IMR-90 (cell line): ENCODE data around the gene MALSU1. TPM values are rescaled to one million over a fixed set of nuclear protein-coding genes. Genes with fewer than 3 reads are reported as not detected.
A peak's percentile ranks its signal among the peaks of the same experiment; 100 is the strongest.

Source experiments
- ATAC-seq: fragments of 200-7000 bp; cut with Tn5 transposase; 2 replicates; pipeline ENCODE4 v1.9.1; 2020; ENCODE audit warnings: low read depth, mild to moderate bottlenecking, moderate library complexity
- BruUV-seq: library from RNA; stranded (reverse); fragments of 400-500 nt; replicated peaks from 2 replicates; lab custom pipeline; 2021; lab: Mats Ljungman, UMichigan
- CTCF ChIA-PET: fragments of 300-600 bp; formaldehyde crosslinking; extraction: SDS; loops from one replicate; lab custom pipeline; 2021; ENCODE audit warnings: antibody characterized with exemption; lab: Yijun Ruan, JAX
- POLR2A ChIA-PET: fragments of 300-600 bp; sonication (Branson Sonifier 250); formaldehyde crosslinking; loops from one replicate; lab custom pipeline; 2022; ENCODE audit warnings: antibody characterized with exemption; ENCODE audit not compliant: unreplicated experiment; lab: Charles Lee
- DNase-seq: peaks from one replicate; pipeline ENCODE4 v3.0.0; 2013
- H2AFZ ChIP-seq: replicated peaks from 2 replicates; pipeline ENCODE3; 2013; ENCODE audit warnings: low read length, mild to moderate bottlenecking; ENCODE audit not compliant: poor library complexity
- H2AK5ac ChIP-seq: 2 replicates; pipeline ENCODE4 v1.6.1; 2013; ENCODE audit warnings: low read depth, low read length, inconsistent platforms
- H2AK9ac ChIP-seq: replicated peaks from 2 replicates; pipeline ENCODE3; 2013; ENCODE audit warnings: mild to moderate bottlenecking, low read depth, low read length, moderate library complexity; ENCODE audit not compliant: poor library complexity
- H2BK120ac ChIP-seq: 2 replicates; pipeline ENCODE4 v1.6.1; 2013; ENCODE audit warnings: low read depth, low read length, inconsistent platforms
- H2BK15ac ChIP-seq: 3 replicates; pipeline ENCODE4 v1.6.1; 2013; ENCODE audit warnings: low read depth, low read length, inconsistent platforms
- H2BK20ac ChIP-seq: 2 replicates; pipeline ENCODE4 v1.6.1; 2013; ENCODE audit warnings: low read depth, mild to moderate bottlenecking, inconsistent platforms, low read length, moderate library complexity
- H2BK5ac ChIP-seq: 2 replicates; pipeline ENCODE4 v1.6.1; 2013; ENCODE audit warnings: mild to moderate bottlenecking, low read depth, low read length, inconsistent platforms; ENCODE audit not compliant: poor library complexity, severe bottlenecking
- H3K14ac ChIP-seq: replicated peaks from 2 replicates; pipeline ENCODE4 v1.6.1; 2013; ENCODE audit warnings: low read depth, low read length, inconsistent platforms
- H3K18ac ChIP-seq: 2 replicates; pipeline ENCODE4 v1.6.1; 2013; ENCODE audit warnings: low read depth, low read length, control low read depth
- H3K23ac ChIP-seq: 2 replicates; pipeline ENCODE4 v1.6.1; 2013; ENCODE audit warnings: low read depth, low read length, inconsistent platforms
- H3K27ac ChIP-seq: 2 replicates; pipeline ENCODE4 v1.5.1; 2013; ENCODE audit warnings: mild to moderate bottlenecking, control low read depth, low read length; ENCODE audit not compliant: insufficient read depth
- H3K27me3 ChIP-seq: 2 replicates; pipeline ENCODE4 v1.6.1; 2013; ENCODE audit warnings: low read length; ENCODE audit not compliant: control insufficient read depth, insufficient read depth
- H3K36me3 ChIP-seq: 2 replicates; pipeline ENCODE4 v1.6.1; 2013; ENCODE audit warnings: low read length, mixed read lengths; ENCODE audit not compliant: control insufficient read depth, insufficient read depth
- H3K4ac ChIP-seq: 2 replicates; pipeline ENCODE4 v1.6.1; 2013; ENCODE audit warnings: low read depth, low read length, inconsistent platforms
- H3K4me1 ChIP-seq: 2 replicates; pipeline ENCODE4 v1.6.1; 2013; ENCODE audit warnings: low read length, mixed read lengths; ENCODE audit not compliant: control insufficient read depth, insufficient read depth
- H3K4me2 ChIP-seq: 2 replicates; pipeline ENCODE4 v1.6.1; 2013; ENCODE audit warnings: low read depth, mild to moderate bottlenecking, control low read depth, low read length, moderate library complexity
- H3K4me3 ChIP-seq: 2 replicates; pipeline ENCODE4 v1.5.1; 2013; ENCODE audit warnings: low read depth, mild to moderate bottlenecking, control low read depth, low read length, moderate library complexity; ENCODE audit not compliant: insufficient read depth
- H3K56ac ChIP-seq: 2 replicates; pipeline ENCODE4 v1.6.1; 2013; ENCODE audit warnings: low read length, inconsistent platforms; ENCODE audit not compliant: insufficient read depth; ENCODE audit errors: extremely low read depth
- H3K79me1 ChIP-seq, 2 experiments: 2 replicates each; pipeline ENCODE4 v1.6.1; 2013; ENCODE audit warnings: low read length in 2 of 2, inconsistent platforms in 1 of 2, low read depth in 1 of 2
- H3K9ac ChIP-seq: 2 replicates; pipeline ENCODE4 v1.6.1; 2013; ENCODE audit warnings: low read depth, low read length, control low read depth
- H3K9me1 ChIP-seq: 2 replicates; pipeline ENCODE4 v1.6.1; 2013; ENCODE audit warnings: low read length, inconsistent platforms; ENCODE audit not compliant: insufficient read depth
- H3K9me3 ChIP-seq: 2 replicates; pipeline ENCODE4 v1.6.1; 2013; ENCODE audit warnings: low read length; ENCODE audit not compliant: control insufficient read depth, insufficient read depth
- H4K20me1 ChIP-seq: 2 replicates; pipeline ENCODE4 v1.6.1; 2013; ENCODE audit warnings: low read length, inconsistent platforms; ENCODE audit not compliant: insufficient read depth
- H4K5ac ChIP-seq: 2 replicates; pipeline ENCODE4 v1.6.1; 2013; ENCODE audit warnings: mild to moderate bottlenecking, low read depth, low read length, control low read depth
- H4K8ac ChIP-seq, 2 experiments: 2 replicates each; pipeline ENCODE4 v1.6.1; 2013; ENCODE audit warnings: low read depth in 2 of 2, low read length in 2 of 2, control low read depth in 1 of 2, inconsistent platforms in 1 of 2
- H4K91ac ChIP-seq: 2 replicates; pipeline ENCODE4 v1.6.1; 2013; ENCODE audit warnings: low read depth, low read length, inconsistent platforms; ENCODE audit not compliant: insufficient read depth
- WGBS, 2 experiments: methylation state at CpG; one replicate each; pipeline versions ENCODE4 v1.1.5 to v1.1.7; 2013; ENCODE audit warnings: missing lambda C conversion rate in 2 of 2; ENCODE audit not compliant: insufficient read length in 1 of 2; ENCODE audit errors: extremely low coverage in 2 of 2; 5-methylcytosine and 5-hydroxymethylcytosine counted together
- dilution Hi-C: fragments of 300-500 bp; cut with HindIII; formaldehyde crosslinking; loops from one replicate; pipeline ENCODE4 v1.14.3; 2018; ENCODE audit warnings: low sequenced_read_pairs; ENCODE audit not compliant: unreplicated experiment
- in situ Hi-C: fragments of 300-500 bp; cut with MboI; formaldehyde crosslinking; loops from 3 replicates; pipeline ENCODE4 v1.14.3; 2019; ENCODE audit warnings: low sequenced_read_pairs, inconsistent platforms, mixed read lengths
- intact Hi-C: fragments of 100-400 bp; cut with micrococcal nuclease; formaldehyde crosslinking; loops from 2 replicates; pipeline ENCODE4 v1.10.0; 2022
- polyA plus RNA-seq, 3 experiments: library from polyadenylated mRNA; depleted of rRNA; stranded (reverse); fragments of >200 nt; gene quantifications; 2 replicates each; pipeline ENCODE4 v1.2.3, GENCODE V29; 2012; ENCODE audit warnings: low replicate concordance in 1 of 3
- total RNA-seq: library from RNA; depleted of rRNA; stranded (reverse); fragments of >200 nt; gene quantifications from 2 replicates; pipeline ENCODE4 v1.2.3, GENCODE V29; 2012
- TF ChIP-seq, protein P1 (sequence below): fragments of 150-350 bp; IDR thresholded peaks from 2 replicates; pipeline ENCODE4 v1.6.1; 2016; ENCODE audit warnings: low read depth, mild to moderate bottlenecking, low read length, moderate library complexity, borderline replicate concordance
- TF ChIP-seq, protein P2 (sequence below): fragments of 150-350 bp; IDR thresholded peaks from 2 replicates; pipeline ENCODE4 v1.6.1; 2017; ENCODE audit warnings: mild to moderate bottlenecking, antibody characterized with exemption, low read length, low read depth

MALSU1 gene
- total and polyA plus RNA-seq, 2 of the 4 experiments (the other 2 are of a cell fraction): 30.5 to 36.0 TPM

DNA sequence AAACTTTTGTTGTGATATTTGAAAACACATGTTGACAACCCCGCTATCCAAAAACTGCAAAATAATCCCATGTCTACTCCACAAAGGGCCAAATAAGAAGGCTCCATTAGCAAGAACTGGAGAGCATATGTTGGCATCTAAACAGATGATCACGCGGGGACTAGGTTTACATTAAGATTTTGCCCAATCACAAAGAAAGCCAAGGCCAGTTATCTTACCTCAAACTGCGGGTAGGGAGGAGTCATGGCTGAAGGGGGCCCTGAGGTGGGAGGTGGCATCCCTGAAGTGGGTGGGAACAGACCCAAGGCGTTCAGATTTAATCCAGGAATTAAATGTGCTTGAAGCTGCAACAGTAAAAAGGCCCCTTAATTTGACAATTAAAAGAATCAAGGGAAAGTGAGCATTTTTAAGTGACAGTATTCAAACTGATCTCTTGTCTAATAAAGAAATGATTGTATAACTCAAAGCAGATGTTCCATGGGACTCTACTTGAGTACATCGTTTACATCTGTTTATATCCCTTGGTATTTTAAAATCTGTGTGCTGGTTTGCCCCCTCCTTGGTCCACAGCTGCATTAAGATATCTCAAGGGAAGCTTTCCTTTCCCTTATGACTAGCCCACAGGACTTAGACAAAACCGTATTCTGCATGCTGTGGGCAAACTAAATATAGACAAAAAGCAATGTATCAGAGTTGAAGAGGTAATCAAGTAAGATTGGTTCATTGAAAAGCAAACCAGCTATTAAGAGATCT lies 42.9 kb downstream of the MALSU1 start:
- H2AK9ac ChIP-seq: no peak overlapping the region
- peak overlapping the region; percentile 9 for H2BK5ac ChIP-seq
- peak overlapping the region; percentile 55; the same call in 1 of the 2 replicates for H2BK120ac ChIP-seq
- peak overlapping the region; percentile 40; the same call in 1 of the 2 replicates for H3K27ac ChIP-seq
- H4K8ac ChIP-seq: 0 out of 4 replicates have a peak overlapping the region, but pooled peaks have one; percentile 1 to 33
- peak overlapping the region; percentile 73; the same call in 1 of the 2 replicates for H2BK20ac ChIP-seq
- BruUV-seq: no TSS peak
- no peak overlapping the region for H3K56ac ChIP-seq
- peaks cover 24 to 65% of the 10 kb centered on the region in 2 experiments for H3K79me1 ChIP-seq
- ChIA-PET POLR2A (no interaction called here), CTCF (no interaction called here)
- 0 out of 2 replicates have a peak overlapping the region, but pooled peaks have one; percentile 3 for H3K4me2 ChIP-seq
- ATAC-seq: peak; percentile 58
- H3K36me3 ChIP-seq: peaks cover 28% of the 10 kb centered on the region
- no peak overlapping the region for H2AFZ ChIP-seq
- in situ Hi-C loops: no loop called here
- H3K18ac ChIP-seq: no peak overlapping the region
- H2AK5ac ChIP-seq: 0 out of 2 replicates have a peak overlapping the region, but pooled peaks have one; percentile 70
- H3K27me3 ChIP-seq: no peaks in the 10 kb centered on the region
- H4K91ac ChIP-seq: peak overlapping the region; percentile 27; the same call in 1 of the 2 replicates
- intact Hi-C loops: no loop called here
- H3K4me1 ChIP-seq: peaks cover 23% of the 10 kb centered on the region
- peak; percentile 67 for DNase-seq
- H3K4ac ChIP-seq: peak overlapping the region; percentile 67; the same call in 1 of the 2 replicates
- H4K20me1 ChIP-seq: no peaks in the 10 kb centered on the region
- peaks cover 5% of the 10 kb centered on the region for H3K9me3 ChIP-seq
- no peak overlapping the region; the same call in 1 of the 2 replicates for H3K23ac ChIP-seq
- dilution Hi-C loops: no loop called here
- H3K4me3 ChIP-seq: no peak overlapping the region
- peaks cover 12% of the 10 kb centered on the region for H3K9me1 ChIP-seq
- H3K14ac ChIP-seq: no peak overlapping the region
- no peak overlapping the region for H3K9ac ChIP-seq
- WGBS, 2 experiments: no CpG with 5 or more reads among the region's 7 CpGs
- TF ChIP-seq, protein P1, sequence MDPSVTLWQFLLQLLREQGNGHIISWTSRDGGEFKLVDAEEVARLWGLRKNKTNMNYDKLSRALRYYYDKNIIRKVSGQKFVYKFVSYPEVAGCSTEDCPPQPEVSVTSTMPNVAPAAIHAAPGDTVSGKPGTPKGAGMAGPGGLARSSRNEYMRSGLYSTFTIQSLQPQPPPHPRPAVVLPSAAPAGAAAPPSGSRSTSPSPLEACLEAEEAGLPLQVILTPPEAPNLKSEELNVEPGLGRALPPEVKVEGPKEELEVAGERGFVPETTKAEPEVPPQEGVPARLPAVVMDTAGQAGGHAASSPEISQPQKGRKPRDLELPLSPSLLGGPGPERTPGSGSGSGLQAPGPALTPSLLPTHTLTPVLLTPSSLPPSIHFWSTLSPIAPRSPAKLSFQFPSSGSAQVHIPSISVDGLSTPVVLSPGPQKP: no peak
- TF ChIP-seq, protein P2, sequence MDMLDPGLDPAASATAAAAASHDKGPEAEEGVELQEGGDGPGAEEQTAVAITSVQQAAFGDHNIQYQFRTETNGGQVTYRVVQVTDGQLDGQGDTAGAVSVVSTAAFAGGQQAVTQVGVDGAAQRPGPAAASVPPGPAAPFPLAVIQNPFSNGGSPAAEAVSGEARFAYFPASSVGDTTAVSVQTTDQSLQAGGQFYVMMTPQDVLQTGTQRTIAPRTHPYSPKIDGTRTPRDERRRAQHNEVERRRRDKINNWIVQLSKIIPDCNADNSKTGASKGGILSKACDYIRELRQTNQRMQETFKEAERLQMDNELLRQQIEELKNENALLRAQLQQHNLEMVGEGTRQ: no peak
- no peak overlapping the region for H4K5ac ChIP-seq
- H2BK15ac ChIP-seq: peak overlapping the region; percentile 88; the same call in 1 of the 3 replicates
